ENCODE results near the gene RTN4R.

DNA sequence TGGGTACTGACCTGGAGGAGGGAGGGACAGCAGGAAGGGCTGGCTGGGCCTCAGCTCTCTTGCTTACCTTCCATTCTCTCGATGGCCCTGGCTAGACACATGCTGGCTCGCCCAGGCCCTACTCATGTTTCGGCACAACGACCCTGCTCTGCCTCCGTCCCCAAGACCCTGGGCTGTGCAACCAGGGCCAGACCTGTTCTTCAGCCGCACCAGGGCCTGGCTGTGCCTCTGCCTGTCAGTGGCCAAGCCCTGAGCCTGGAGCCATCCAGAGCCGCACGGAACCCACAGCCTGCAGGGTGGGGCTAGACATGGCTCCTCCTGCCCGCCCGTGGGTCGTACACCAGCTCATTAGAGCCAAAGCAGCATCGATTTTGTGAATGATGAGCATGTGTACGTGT, 47.5 kb downstream of the RTN4R start:
- TF ChIP-seq REPIN1 (tag by site-specific recombination; IDR thresholded peaks at IDR 0.05; ENCODE audit: low read depth) (no peak), CTCF (tag by site-specific recombination; IDR thresholded peaks at IDR 0.05) (no peak), KLF16 (tag by site-specific recombination; IDR thresholded peaks at IDR 0.05) (no peak)

All from HEK293 (cell line).